GM12865 (cell line): ENCODE data around the gene PASK.
"Not testable (repeated sequence)": the region's sequence is repeated elsewhere in the genome, so short reads cannot be mapped to it uniquely, and the experiment has no call there.

Source experiments
- DNase-seq: peaks from one replicate; pipeline ENCODE4 v3.0.0; 2010; ENCODE audit warnings: low read depth
- H3K4me3 ChIP-seq: 2 replicates; pipeline ENCODE4 v1.5.1; 2011; ENCODE audit warnings: mild to moderate bottlenecking, low read depth, low read length, control low read depth
- TF ChIP-seq, protein P1 (sequence below): IDR thresholded peaks from 2 replicates; pipeline ENCODE4 v1.5.1; 2011; ENCODE audit warnings: low read length, control low read depth, low read depth, inconsistent platforms; ENCODE audit not compliant: insufficient read depth; ENCODE audit errors: missing control alignments

Gene PASK

DNA sequence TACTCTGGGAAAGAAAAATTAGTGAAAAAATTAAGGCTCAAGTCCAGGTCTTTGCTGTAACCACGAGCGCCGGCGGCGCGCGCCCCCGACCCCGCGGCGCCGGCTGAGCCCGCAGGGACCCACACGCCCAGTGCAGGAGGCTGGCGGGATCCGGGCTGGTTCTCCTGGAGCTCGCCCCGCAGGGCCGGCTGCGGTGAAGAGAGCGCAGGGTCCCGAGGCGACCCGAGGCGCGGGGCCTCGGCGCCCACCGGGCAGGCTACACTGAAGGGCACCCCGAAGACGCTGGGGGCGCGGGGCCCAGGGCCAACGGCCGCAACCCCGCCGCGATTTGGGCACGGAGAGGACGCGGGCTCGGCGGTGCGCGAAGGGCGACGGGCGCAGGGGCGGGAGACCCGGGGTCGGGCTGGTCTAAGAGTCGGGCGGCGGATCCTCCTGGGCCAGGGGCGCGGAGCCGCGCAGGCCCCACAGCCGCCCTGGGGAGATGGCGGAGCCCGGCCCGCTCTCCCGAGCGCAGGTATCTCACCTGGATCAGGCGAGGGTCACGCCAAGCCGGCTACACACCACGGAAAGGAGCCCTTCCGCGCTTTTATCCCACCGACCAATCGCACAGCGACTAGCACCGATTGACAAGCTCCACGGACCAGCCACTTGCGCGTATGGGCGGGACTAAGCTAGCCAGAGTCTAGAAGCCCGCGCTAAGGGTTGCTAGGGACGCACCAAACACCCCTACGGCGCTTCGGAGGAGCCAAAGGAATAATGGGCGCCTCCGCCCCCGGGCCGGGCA is at the start of gene PASK:
TSS of gene PASK (minus strand) at position 582 of the 784 bp plus-strand sequence. CDS start 6,440 bp downstream, outside the sequence.
- peak within 1 kb of the TSS; percentile 87 for H3K4me3 ChIP-seq
- TF ChIP-seq, protein P1, sequence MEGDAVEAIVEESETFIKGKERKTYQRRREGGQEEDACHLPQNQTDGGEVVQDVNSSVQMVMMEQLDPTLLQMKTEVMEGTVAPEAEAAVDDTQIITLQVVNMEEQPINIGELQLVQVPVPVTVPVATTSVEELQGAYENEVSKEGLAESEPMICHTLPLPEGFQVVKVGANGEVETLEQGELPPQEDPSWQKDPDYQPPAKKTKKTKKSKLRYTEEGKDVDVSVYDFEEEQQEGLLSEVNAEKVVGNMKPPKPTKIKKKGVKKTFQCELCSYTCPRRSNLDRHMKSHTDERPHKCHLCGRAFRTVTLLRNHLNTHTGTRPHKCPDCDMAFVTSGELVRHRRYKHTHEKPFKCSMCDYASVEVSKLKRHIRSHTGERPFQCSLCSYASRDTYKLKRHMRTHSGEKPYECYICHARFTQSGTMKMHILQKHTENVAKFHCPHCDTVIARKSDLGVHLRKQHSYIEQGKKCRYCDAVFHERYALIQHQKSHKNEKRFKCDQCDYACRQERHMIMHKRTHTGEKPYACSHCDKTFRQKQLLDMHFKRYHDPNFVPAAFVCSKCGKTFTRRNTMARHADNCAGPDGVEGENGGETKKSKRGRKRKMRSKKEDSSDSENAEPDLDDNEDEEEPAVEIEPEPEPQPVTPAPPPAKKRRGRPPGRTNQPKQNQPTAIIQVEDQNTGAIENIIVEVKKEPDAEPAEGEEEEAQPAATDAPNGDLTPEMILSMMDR = no peak
- DNase-seq = peak; percentile 97

DNA sequence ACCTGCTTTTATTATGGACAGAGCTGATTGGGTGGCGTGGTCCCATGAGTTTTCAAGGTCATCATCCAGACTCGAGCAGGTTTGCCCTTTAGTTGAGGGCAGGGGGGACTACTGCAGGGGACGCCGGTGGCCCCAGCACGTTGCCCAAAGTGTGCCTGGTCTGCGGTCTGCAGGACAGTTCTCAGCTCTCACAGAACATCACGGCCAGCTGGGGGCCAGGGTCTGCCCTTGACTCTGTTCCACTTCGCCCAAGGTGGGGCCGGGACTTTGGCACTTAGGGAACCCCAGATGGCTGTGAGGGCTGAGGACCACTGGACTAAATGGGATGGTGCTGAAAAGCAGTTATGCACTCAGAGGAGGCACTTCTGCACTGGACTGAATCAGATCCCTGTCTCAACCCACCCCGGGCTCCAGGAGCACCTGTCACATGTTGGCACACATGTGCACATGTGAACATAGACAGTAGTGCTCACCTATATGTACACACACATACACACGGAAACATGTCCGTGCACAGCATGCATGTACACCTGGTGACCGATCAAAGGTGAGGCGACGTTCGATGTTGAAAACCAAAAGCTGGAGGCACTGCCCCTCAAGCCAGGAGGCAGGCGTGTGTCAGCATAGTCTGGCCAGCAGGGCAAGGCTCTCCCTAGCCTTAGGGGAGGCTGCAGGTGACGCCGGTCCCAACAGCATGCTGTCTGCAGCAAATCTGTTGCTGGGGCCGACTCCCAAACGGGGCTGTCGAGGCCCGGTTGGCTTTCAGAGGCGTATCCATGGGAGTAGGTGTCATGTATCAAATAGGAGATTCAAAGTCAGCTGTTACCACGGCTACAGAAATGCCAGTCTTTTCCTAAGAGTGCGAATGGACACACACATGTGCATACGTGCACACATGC is 49.4 kb upstream of the PASK start:
- DNase-seq = no peak
- TF ChIP-seq, protein P1 = no peak
- H3K4me3 ChIP-seq = no peak overlapping the region

- no peak overlapping the region for H3K4me3 ChIP-seq
- no peak for DNase-seq
- TF ChIP-seq, protein P1 = no peak
Observed at GRCh38 chr2:241197947-241198346, 48.7 kb upstream of the PASK start.

- not testable (repeated sequence) for DNase-seq, H3K4me3 ChIP-seq
Observed at GRCh38 chr2:241197246-241197645, 48.0 kb upstream of the PASK start.

DNA sequence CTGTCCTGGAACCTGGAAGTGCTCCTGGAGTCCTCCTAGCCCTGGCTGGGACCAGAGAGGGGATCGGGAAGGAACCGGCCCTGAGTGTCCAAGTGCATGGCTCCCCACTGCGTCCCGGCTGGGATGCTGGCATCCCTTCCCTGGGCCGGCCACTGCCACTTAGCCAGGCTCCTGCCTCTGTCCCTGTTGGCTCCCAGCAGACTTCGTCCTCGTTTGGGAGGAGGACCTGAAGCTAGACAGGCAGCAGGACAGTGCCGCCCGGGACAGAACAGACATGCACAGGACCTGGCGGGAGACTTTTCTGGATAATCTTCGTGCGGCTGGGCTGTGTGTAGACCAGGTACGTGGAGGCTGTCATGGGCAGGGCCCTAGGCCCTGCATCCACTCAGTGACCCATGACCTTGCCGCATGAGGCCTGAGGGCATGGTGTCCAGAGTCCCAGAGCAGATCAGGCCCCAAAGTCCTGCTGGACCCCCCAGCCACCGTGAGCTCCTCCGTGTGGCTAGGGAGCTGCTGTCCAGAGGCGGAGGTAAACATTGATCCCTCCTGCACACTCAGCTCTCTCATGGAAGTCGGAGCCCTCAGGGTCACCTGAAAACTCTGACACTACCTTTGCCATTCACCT is 46.3 kb upstream of the PASK start:
- TF ChIP-seq, protein P1 = no peak
- no peak for DNase-seq
- H3K4me3 ChIP-seq = no peak overlapping the region

DNA sequence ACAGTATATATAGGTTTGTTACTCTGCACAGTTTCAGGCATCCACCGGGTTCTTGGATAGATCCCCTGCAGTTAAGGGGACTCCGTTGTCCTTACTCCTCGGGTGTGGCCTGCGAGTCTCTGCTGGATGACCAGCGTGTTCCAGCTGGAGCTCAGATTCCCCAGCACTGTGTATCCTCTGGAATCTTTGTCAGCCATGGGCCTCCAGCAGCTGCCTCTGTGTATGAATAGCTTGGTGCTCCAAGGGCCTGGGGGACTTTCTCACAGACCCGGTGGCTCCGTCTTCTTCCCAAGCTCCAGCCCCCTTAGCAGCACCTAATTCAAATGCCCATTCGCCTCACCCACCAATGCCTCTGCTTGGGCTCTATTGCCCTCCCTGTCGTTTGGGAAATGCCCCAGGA is 45.5 kb upstream of the PASK start:
- DNase-seq = no peak
- TF ChIP-seq, protein P1 = no peak
- no peak overlapping the region for H3K4me3 ChIP-seq

- no peak overlapping the region for H3K4me3 ChIP-seq
- no peak for DNase-seq
- TF ChIP-seq, protein P1 = no peak
Observed at GRCh38 chr2:241193271-241193670, 44.0 kb upstream of the PASK start.
